Right atrium auricular region (tissue), 2 donors: ENCODE results near the gene MIOX. TPM values are rescaled to one million over a fixed set of nuclear protein-coding genes. Genes with fewer than 3 reads are reported as not detected.

Experiments used
- DNase-seq: peaks from one replicate; pipeline ENCODE4 v3.0.0-alpha.2; 2019; ENCODE audit warnings: low spot score
- H3K27ac ChIP-seq, 2 donors: fragments of 200-600 bp; sonication (generic); 1 replicate in 1 of 2; 2 replicates in 1 of 2; pipeline ENCODE4 v1.5.1; 2016 to 2019
- H3K27me3 ChIP-seq, 2 donors: fragments of 200-600 bp; sonication (generic); one replicate each; pipeline versions ENCODE4 v1.5.1 to v1.6.0; 2017 to 2019
- H3K36me3 ChIP-seq: fragments of 200-600 bp; sonication (generic); one replicate; pipeline ENCODE4 v1.5.1; 2016
- H3K4me1 ChIP-seq, 2 donors: fragments of 200-600 bp; sonication (generic); one replicate each; pipeline versions ENCODE4 v1.5.1 to v1.6.0; 2017 to 2019
- H3K4me3 ChIP-seq, 2 donors: fragments of 200-600 bp; sonication (generic); 1 replicate in 1 of 2; 2 replicates in 1 of 2; pipeline ENCODE4 v1.5.1; 2017 to 2019; ENCODE audit warnings: mild to moderate bottlenecking in 1 of 2, moderate library complexity in 1 of 2
- H3K9me3 ChIP-seq, 2 donors: fragments of 200-600 bp; sonication (generic); one replicate each; pipeline ENCODE4 v1.5.1; 2019
- CTCF ChIP-seq, 2 donors: fragments of 200-600 bp; sonication (generic); IDR thresholded peaks; one replicate each; pipeline ENCODE4 v1.5.1; 2019; ENCODE audit warnings: antibody characterized with exemption in 2 of 2
- total RNA-seq, 2 donors: library from RNA; depleted of rRNA; stranded (reverse); fragments of >200 nt; gene quantifications; one replicate each; pipeline ENCODE4 v1.1.0, GENCODE V29; 2016

The MIOX gene
- total RNA-seq, 2 donors from 2014 or later, result not detected

- no peaks in the 10 kb centered on the region for H3K9me3 ChIP-seq
- no peak for DNase-seq
- H3K27ac ChIP-seq, result no peak overlapping the region
Observed at GRCh38 chr22:50440544-50441249, 46.0 kb upstream of the MIOX start.

GRCh38 chr22:50441428-50441993 lies 45.1 kb upstream of the MIOX start:
- Histone ChIP-seq H3K9me3 (no peaks in the 10 kb centered on the region), H3K36me3 (peaks cover 62% of the 10 kb centered on the region), H3K27me3 (no peaks in the 10 kb centered on the region), H3K4me3 (no peak overlapping the region), H3K27ac (no peak overlapping the region), H3K4me1 (peaks cover 0 to 11% of the 10 kb centered on the region in 2 donors)
- TF ChIP-seq CTCF (IDR thresholded peaks at IDR 0.05), result no peak
- DNase-seq, result no peak

More at GRCh38 chr22:50440544-50441249, 46.0 kb upstream of the MIOX start:
- Histone ChIP-seq H3K4me3 (no peak overlapping the region), H3K36me3 (peaks cover 62% of the 10 kb centered on the region), H3K27me3 (no peaks in the 10 kb centered on the region), H3K4me1 (peaks cover 0 to 11% of the 10 kb centered on the region in 2 donors)
- no peak for TF ChIP-seq CTCF (IDR thresholded peaks at IDR 0.05)

GRCh38 chr22:50443197-50443596 lies 43.5 kb upstream of the MIOX start:
- H3K27ac ChIP-seq, result no peak overlapping the region
- peaks cover 66% of the 10 kb centered on the region for H3K36me3 ChIP-seq
- no peaks in the 10 kb centered on the region for H3K9me3 ChIP-seq
- H3K27me3 ChIP-seq, result no peaks in the 10 kb centered on the region
- no peak for DNase-seq
- TF ChIP-seq CTCF (IDR thresholded peaks at IDR 0.05), result no peak
- H3K4me1 ChIP-seq, result peaks cover 0 to 11% of the 10 kb centered on the region in 2 donors
- H3K4me3 ChIP-seq, result no peak overlapping the region

- Histone ChIP-seq H3K4me3 (no peak overlapping the region), H3K27me3 (no peaks in the 10 kb centered on the region), H3K9me3 (no peaks in the 10 kb centered on the region), H3K4me1 (peaks cover 0 to 11% of the 10 kb centered on the region in 2 donors), H3K27ac (no peak overlapping the region), H3K36me3 (peaks cover 65% of the 10 kb centered on the region)
- DNase-seq, result no peak
- no peak for TF ChIP-seq CTCF (IDR thresholded peaks at IDR 0.05)
Observed at GRCh38 chr22:50443801-50444625, 42.6 kb upstream of the MIOX start.

GRCh38 chr22:50444663-50445062 lies 42.0 kb upstream of the MIOX start:
- Histone ChIP-seq H3K4me1 (peaks cover 0 to 11% of the 10 kb centered on the region in 2 donors), H3K9me3 (no peaks in the 10 kb centered on the region), H3K27ac (no peak overlapping the region), H3K4me3 (no peak overlapping the region), H3K36me3 (peaks cover 60% of the 10 kb centered on the region), H3K27me3 (no peaks in the 10 kb centered on the region)
- no peak for DNase-seq
- no peak for TF ChIP-seq CTCF (IDR thresholded peaks at IDR 0.05)
